IMR-90 (cell line): ENCODE measurements around the gene IFNL3.

Experiments
- CTCF ChIP-seq: conservative IDR thresholded peaks from 2 replicates; pipeline ENCODE4 v1.5.1; 2012; ENCODE audit warnings: mild to moderate bottlenecking, low read depth, low read length, improper control_type of control experiment
- ELK1 ChIP-seq: fragments of 150-350 bp; IDR thresholded peaks from 2 replicates; pipeline ENCODE4 v1.6.1; 2016; ENCODE audit warnings: low read depth, mild to moderate bottlenecking, low read length, moderate library complexity, borderline replicate concordance
- POLR2A ChIP-seq: IDR thresholded peaks from 2 replicates; pipeline ENCODE4 v1.6.1; 2012; ENCODE audit warnings: mild to moderate bottlenecking, low read depth, low read length

GRCh38 chr19:39248806-39249205 lies 4.0 kb upstream of the IFNL3 start, which contains the start of gene IFNL4:
- no peak for TF ChIP-seq POLR2A
- no peak for TF ChIP-seq CTCF
- no peak for TF ChIP-seq ELK1
